ENCODE measurements around the gene GCHFR. TPM values are rescaled to one million over a fixed set of nuclear protein-coding genes. Genes with fewer than 3 reads are reported as not detected.

GCHFR gene
- total RNA-seq, 4 donors from 2014 or later, result 39.4 to 70.3 (median 56.2) TPM

GRCh38 chr15:40768521-40769273, 4.8 kb downstream of the GCHFR start:
- DNase-seq (ENCODE audit: low spot score in 2 of 2), result no peak
- peaks cover 14% of the 10 kb centered on the region for H3K36me3 ChIP-seq
- TF ChIP-seq CTCF (IDR thresholded peaks at IDR 0.05) (no peak), POLR2AphosphoS5 (IDR thresholded peaks at IDR 0.05) (peak in 1 of 3 donors; percentile 23)
- H3K27me3 ChIP-seq, result no peaks in the 10 kb centered on the region
- WGBS, result 44% methylated on average over 21 of the region's 21 CpGs
- H3K9me3 ChIP-seq, result no peaks in the 10 kb centered on the region
- H3K4me3 ChIP-seq, result peak overlapping the region; percentile 25
- peaks cover 84% of the 10 kb centered on the region for H3K4me1 ChIP-seq
- peak overlapping the region; percentile 90 for H3K27ac ChIP-seq

GRCh38 chr15:40769274-40770146, 5.6 kb downstream of the GCHFR start, which contains the start of gene C15orf62:
Gene C15orf62, plus strand, starts transcription at chr15:40769980. Its CDS starts 516 bp downstream, at chr15:40770496.
- H3K9me3 ChIP-seq, result no peaks in the 10 kb centered on the region
- H3K27ac ChIP-seq, result peak within 1 kb of the TSS; percentile 90
- H3K27me3 ChIP-seq, result no peaks in the 10 kb centered on the region
- H3K4me1 ChIP-seq, result peaks cover 76% of the 10 kb centered on the region
- 49% methylated on average over 21 of the region's 28 CpGs for WGBS
- H3K4me3 ChIP-seq, result peak within 1 kb of the TSS; percentile 25
- DNase-seq (ENCODE audit: low spot score in 2 of 2), result no peak
- H3K36me3 ChIP-seq, result peaks cover 22% of the 10 kb centered on the region
- no peak for TF ChIP-seq POLR2AphosphoS5 (IDR thresholded peaks at IDR 0.05)
- TF ChIP-seq EP300 (IDR thresholded peaks at IDR 0.05), result no peak
- no peak for TF ChIP-seq CTCF (IDR thresholded peaks at IDR 0.05)
- no peak for TF ChIP-seq POLR2A (IDR thresholded peaks at IDR 0.05)

GRCh38 chr15:40770147-40770721, 6.4 kb downstream of the GCHFR start:
- H3K9me3 ChIP-seq, result no peaks in the 10 kb centered on the region
- 61% methylated on average over 4 of the region's 17 CpGs for WGBS
- no peak for DNase-seq (ENCODE audit: low spot score in 2 of 2)
- peak overlapping the region; percentile 90 for H3K27ac ChIP-seq
- TF ChIP-seq EP300 (IDR thresholded peaks at IDR 0.05) (no peak), CTCF (IDR thresholded peaks at IDR 0.05) (no peak), POLR2A (IDR thresholded peaks at IDR 0.05) (no peak), POLR2AphosphoS5 (IDR thresholded peaks at IDR 0.05) (no peak)
- H3K27me3 ChIP-seq, result no peaks in the 10 kb centered on the region
- H3K36me3 ChIP-seq, result peaks cover 29% of the 10 kb centered on the region
- H3K4me1 ChIP-seq, result peaks cover 71% of the 10 kb centered on the region
- peak overlapping the region; percentile 25 for H3K4me3 ChIP-seq

GRCh38 chr15:40771242-40771641, 7.4 kb downstream of the GCHFR start:
- Histone ChIP-seq H3K4me1 (peaks cover 68% of the 10 kb centered on the region), H3K36me3 (peaks cover 39% of the 10 kb centered on the region), H3K27ac (peak overlapping the region; percentile 90), H3K9me3 (no peaks in the 10 kb centered on the region), H3K4me3 (peak overlapping the region; percentile 25), H3K27me3 (no peaks in the 10 kb centered on the region)
- WGBS, result 91% methylated on average over 5 of the region's 5 CpGs
- no peak for DNase-seq (ENCODE audit: low spot score in 2 of 2)
- TF ChIP-seq POLR2A (IDR thresholded peaks at IDR 0.05) (no peak), CTCF (IDR thresholded peaks at IDR 0.05) (no peak), POLR2AphosphoS5 (IDR thresholded peaks at IDR 0.05) (no peak), EP300 (IDR thresholded peaks at IDR 0.05) (no peak)

Data from suprapubic skin (tissue), 4 donors.